Measurements from ENCODE around the gene PDLIM4. TPM values are rescaled to one million over a fixed set of nuclear protein-coding genes. Genes with fewer than 3 reads are reported as not detected.
A peak's percentile ranks its signal among the peaks of the same experiment; 100 is the strongest.

PDLIM4 gene
- total RNA-seq, 1 experiment from 2014 or later: 7.6 TPM

GRCh38 chr5:132293992-132294727, 36.7 kb downstream of the PDLIM4 start, which contains the start of gene SLC22A4:
Gene SLC22A4, plus strand, starts transcription at chr5:132294394. Its CDS starts 223 bp downstream, at chr5:132294617.
- H4K20me1 ChIP-seq (ENCODE audit: control insufficient read depth, insufficient read depth, insufficient read length): no peaks in the 10 kb centered on the region
- H2AK5ac ChIP-seq (ENCODE audit: insufficient read length, low read length): no peak within 1 kb of the TSS
- H4K5ac ChIP-seq (ENCODE audit: insufficient read length, low read depth, low read length): no peak within 1 kb of the TSS
- WGBS (ENCODE audit: extremely low coverage, insufficient read length, low lambda C conversion rate): no CpG with 5 or more reads among the region's 63 CpGs
- H4K91ac ChIP-seq (ENCODE audit: insufficient read length, low read depth, low read length): no peak within 1 kb of the TSS
- peak within 1 kb of the TSS; percentile 68 for H3K9ac ChIP-seq (ENCODE audit: extremely low read depth, insufficient read length, low read length)
- H2AFZ ChIP-seq (ENCODE audit: low read length): peak within 1 kb of the TSS; percentile 57
- no peak within 1 kb of the TSS for H3K56ac ChIP-seq (ENCODE audit: insufficient read length, low read depth, low read length)
- no peaks in the 10 kb centered on the region for H3K79me1 ChIP-seq (ENCODE audit: insufficient read depth, low read depth, low read length, poor library complexity, severe bottlenecking)
- peak within 1 kb of the TSS; percentile 92 for H3K14ac ChIP-seq (ENCODE audit: insufficient read depth, low read length)
- peaks cover 30% of the 10 kb centered on the region for H3K27me3 Mint-ChIP-seq (ENCODE audit: low read depth)
- H3K27ac ChIP-seq (ENCODE audit: insufficient read length, low read depth, low read length): no peak within 1 kb of the TSS
- DNase-seq: peak; percentile 93
- no peak within 1 kb of the TSS for H2BK120ac ChIP-seq (ENCODE audit: low read depth, low read length, poor library complexity, severe bottlenecking)
- peaks cover 18% of the 10 kb centered on the region for H3K23me2 ChIP-seq (ENCODE audit: insufficient read length, low read depth, low read length, poor library complexity, severe bottlenecking)
- no peaks in the 10 kb centered on the region; a peak in 1 of 5 replicates for H3K9me3 Mint-ChIP-seq
- H3K36me3 Mint-ChIP-seq (ENCODE audit: insufficient read depth in 1 of 3, low read depth in 3 of 3): no peaks in the 10 kb centered on the region
- H2BK12ac ChIP-seq (ENCODE audit: insufficient read length, low read depth, low read length): no peak within 1 kb of the TSS
- no peak within 1 kb of the TSS for H2BK20ac ChIP-seq (ENCODE audit: low read depth, low read length, poor library complexity, severe bottlenecking)
- H3K27ac Mint-ChIP-seq: peak within 1 kb of the TSS; percentile 94 to 99 (median 95); a peak in 6 of 7 replicates
- no peak within 1 kb of the TSS; the same call in 1 of the 2 replicates for H3K4ac ChIP-seq (ENCODE audit: low read depth, low read length)
- H4K8ac ChIP-seq (replicated peaks; ENCODE audit: insufficient read length, low read depth, low read length): no peak within 1 kb of the TSS
- no peak within 1 kb of the TSS for H3K23ac ChIP-seq (ENCODE audit: insufficient read length, low read depth, low read length)
- no peaks in the 10 kb centered on the region for H3K79me2 ChIP-seq (ENCODE audit: insufficient read depth, low read length)
- peak within 1 kb of the TSS; percentile 80 for H3K4me2 ChIP-seq (ENCODE audit: insufficient read depth, insufficient read length, low read length)
- H2BK5ac ChIP-seq (ENCODE audit: insufficient read length, low read length): no peak within 1 kb of the TSS
- H3K4me1 ChIP-seq (ENCODE audit: insufficient read depth, low read length): no peaks in the 10 kb centered on the region
- H3K4me1 Mint-ChIP-seq: peaks cover 20% of the 10 kb centered on the region in 2 experiments
- H2BK15ac ChIP-seq (ENCODE audit: low read depth, low read length): no peak within 1 kb of the TSS
- H3K4me3 Mint-ChIP-seq: peak within 1 kb of the TSS; percentile 78 to 91
- TF ChIP-seq CTCF (conservative IDR thresholded peaks at IDR 0.05): no peak
- H3K9me3 ChIP-seq (ENCODE audit: control insufficient read depth, low read depth, low read length): no peaks in the 10 kb centered on the region
- H3T11ph ChIP-seq (ENCODE audit: low read length): no peak within 1 kb of the TSS
- H3K27me3 ChIP-seq (ENCODE audit: insufficient read depth, low read length): peaks cover 3% of the 10 kb centered on the region; the same call in 1 of the 2 replicates
- peak within 1 kb of the TSS; percentile 73 for H3K18ac ChIP-seq (ENCODE audit: insufficient read length, low read depth, low read length)

All from H9 (cell line).